ENCODE results near the gene SLC35E1.

The SLC35E1 gene

GRCh38 chr19:16524991-16525734, 47.1 kb downstream of the SLC35E1 start:
- no peaks in the 10 kb centered on the region for H3K4me1 ChIP-seq (ENCODE audit: insufficient read depth, low read length)
- H3K9me3 ChIP-seq (ENCODE audit: insufficient read depth, low read depth, low read length) = no peaks in the 10 kb centered on the region
- no peaks in the 10 kb centered on the region for H3K27me3 ChIP-seq (ENCODE audit: insufficient read depth, low read length)
- no peak overlapping the region for H3K9ac ChIP-seq (ENCODE audit: low read depth, low read length)
- H3K36me3 ChIP-seq (ENCODE audit: insufficient read depth, low read depth, low read length) = peaks cover 95% of the 10 kb centered on the region
- H3K4me3 ChIP-seq (ENCODE audit: low read length) = no peak overlapping the region
- H3K27ac ChIP-seq (ENCODE audit: low read length) = no peak overlapping the region

DNA sequence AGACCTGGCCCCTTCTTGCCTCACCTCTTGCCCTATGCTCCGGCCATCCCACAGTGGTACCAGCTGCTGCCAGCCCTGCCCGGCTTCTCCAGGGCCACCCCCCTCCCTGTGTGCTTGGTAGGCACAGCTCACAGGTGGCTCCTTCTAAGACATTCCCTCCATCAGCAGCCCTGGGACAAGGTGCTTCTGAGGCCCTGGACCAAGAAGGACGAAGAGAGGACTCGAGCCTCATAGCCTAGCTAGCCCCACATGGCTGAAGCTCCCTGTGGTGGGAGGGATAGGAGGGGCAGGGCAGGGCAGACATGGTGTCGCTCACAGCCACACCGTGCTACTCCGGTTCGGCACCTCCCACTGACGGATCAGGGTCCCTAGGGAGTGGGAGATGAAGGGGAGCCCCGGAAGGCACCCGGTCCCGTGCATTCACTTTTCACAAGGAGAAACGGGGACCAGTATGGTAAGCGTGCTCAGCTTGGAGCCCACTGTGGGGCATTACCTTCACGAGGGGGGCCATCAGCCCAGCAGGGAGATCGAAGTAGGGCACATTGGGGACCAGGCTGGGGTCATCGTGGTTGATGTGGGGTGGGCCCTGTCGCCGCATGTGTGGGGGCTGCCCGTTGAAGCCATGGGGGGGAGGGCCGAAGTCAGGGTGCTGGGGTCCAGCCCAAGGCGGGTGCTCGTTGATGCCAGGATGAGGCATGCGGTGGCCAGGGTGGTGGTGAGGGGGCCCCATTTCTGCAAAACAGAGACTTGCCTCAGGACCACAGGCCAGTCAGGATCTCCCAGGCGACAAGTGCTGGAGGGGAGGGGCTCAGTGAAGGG, 49.4 kb downstream of the SLC35E1 start:
- Histone ChIP-seq H3K36me3 (ENCODE audit: insufficient read depth, low read depth, low read length) (peaks cover 95% of the 10 kb centered on the region), H3K4me3 (ENCODE audit: low read length) (no peak overlapping the region), H3K9ac (ENCODE audit: low read depth, low read length) (no peak overlapping the region), H3K9me3 (ENCODE audit: insufficient read depth, low read depth, low read length) (no peaks in the 10 kb centered on the region), H3K27ac (ENCODE audit: low read length) (no peak overlapping the region), H3K27me3 (ENCODE audit: insufficient read depth, low read length) (no peaks in the 10 kb centered on the region), H3K4me1 (ENCODE audit: insufficient read depth, low read length) (no peaks in the 10 kb centered on the region)

DNA sequence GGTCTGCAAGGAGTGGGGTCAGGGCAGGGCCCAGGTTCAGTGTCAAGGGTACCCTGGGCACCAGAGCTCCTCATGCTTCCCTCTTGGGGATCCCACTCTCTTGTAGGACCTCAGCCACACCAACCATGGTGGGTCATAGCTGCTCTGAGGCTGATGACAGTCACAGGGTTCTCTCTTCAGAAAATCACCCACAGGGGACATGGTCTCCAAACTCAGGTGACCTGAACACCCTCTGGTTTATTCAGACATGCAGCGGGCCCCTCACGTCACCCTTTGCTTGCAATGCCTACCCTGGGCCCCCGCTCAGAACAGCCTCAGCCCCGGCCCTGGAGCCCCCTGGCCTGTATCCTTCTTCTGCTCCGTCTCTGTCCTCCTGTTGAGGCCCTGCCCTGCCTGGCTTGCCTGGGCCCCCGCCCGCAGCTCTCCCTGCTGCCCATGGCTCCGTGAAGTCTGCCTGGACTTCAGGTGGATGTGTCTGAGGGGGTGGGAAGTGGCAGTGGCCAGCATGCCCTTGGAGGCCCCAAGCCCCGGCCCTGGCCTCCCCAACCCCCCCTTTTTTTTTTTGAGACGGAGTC, 50.4 kb downstream of the SLC35E1 start:
- Histone ChIP-seq H3K9me3 (ENCODE audit: insufficient read depth, low read depth, low read length) (no peaks in the 10 kb centered on the region), H3K4me3 (ENCODE audit: low read length) (no peak overlapping the region), H3K9ac (ENCODE audit: low read depth, low read length) (no peak overlapping the region), H3K27me3 (ENCODE audit: insufficient read depth, low read length) (no peaks in the 10 kb centered on the region), H3K4me1 (ENCODE audit: insufficient read depth, low read length) (no peaks in the 10 kb centered on the region), H3K27ac (ENCODE audit: low read length) (no peak overlapping the region), H3K36me3 (ENCODE audit: insufficient read depth, low read depth, low read length) (peaks cover 94% of the 10 kb centered on the region)

DNA sequence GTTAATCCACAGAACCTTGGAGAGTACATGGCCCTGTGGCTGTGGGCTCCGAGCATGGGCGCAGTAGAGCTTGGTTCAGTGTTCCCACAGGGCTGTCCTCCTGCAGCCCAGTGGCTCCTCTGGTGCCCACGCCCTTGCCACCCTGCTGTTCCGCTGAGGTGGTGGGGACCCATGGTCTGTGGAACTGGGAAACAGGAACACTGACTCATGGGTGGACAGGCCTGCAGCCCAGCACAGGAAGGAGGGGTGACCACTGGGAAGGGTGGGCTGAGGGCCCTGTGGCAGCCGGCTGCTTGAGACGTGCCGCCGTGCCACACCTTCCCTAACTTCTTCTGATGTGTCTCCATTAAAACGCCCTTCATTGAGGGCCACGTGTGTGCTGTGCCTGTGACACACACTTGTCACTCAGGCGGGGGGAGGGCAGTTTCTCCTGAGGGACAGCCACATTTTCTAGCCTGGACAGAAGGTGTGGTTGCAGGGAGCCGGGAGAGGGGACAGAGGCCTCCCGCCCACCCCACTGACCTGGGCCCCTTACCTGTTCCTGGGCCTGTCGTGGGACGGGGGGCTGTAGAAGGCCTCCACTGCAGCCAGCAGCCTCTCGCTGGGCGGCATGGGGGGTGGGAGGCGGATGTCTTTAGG, 51.1 kb downstream of the SLC35E1 start:
- Histone ChIP-seq H3K36me3 (ENCODE audit: insufficient read depth, low read depth, low read length) (peaks cover 94% of the 10 kb centered on the region), H3K4me1 (ENCODE audit: insufficient read depth, low read length) (no peaks in the 10 kb centered on the region), H3K4me3 (ENCODE audit: low read length) (no peak overlapping the region), H3K27ac (ENCODE audit: low read length) (no peak overlapping the region), H3K9me3 (ENCODE audit: insufficient read depth, low read depth, low read length) (no peaks in the 10 kb centered on the region), H3K27me3 (ENCODE audit: insufficient read depth, low read length) (no peaks in the 10 kb centered on the region), H3K9ac (ENCODE audit: low read depth, low read length) (no peak overlapping the region)

DNA sequence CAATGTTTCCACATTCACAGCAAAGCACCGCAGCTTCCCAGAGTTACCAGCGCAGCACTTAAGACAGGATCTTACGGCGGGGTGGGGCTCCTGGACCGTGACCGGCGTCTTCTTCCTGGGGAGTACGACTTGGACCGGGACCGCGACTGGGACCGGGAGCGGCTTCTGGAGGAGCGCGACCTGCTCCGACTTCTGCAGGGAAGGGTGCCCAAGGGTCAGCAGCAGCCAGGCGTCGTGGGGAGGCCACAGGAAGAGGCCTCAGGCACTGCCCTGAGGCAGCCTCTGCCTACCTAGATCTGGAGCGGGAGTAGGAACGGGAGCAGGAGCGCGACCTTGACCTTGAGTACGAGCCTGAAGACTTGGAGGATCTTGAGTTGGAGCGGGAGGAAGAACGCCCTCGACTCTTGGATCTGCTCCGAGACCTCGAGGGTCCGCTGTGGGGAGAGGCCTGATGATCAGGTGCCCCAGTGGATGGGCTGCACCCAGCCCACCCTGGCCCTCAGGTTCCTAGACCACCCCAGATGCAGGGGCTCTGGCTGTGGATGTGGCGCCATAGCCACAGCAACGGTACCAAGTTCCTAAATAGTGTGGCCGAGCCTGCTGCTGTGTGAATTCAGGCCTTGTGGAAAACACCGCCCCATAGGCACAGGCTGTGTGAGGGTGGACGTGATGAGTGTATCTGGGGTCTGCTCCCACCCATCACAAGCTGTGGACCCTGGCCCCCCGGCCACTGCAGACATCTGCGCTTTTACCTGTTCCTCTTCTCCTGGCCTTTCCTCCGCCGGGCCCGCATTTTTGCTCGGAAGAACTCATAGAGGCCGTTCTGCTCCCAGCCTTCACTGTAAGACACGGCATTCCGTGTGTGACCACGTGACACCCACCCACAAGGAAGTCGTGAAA, 51.9 kb downstream of the SLC35E1 start:
- Histone ChIP-seq H3K4me3 (ENCODE audit: low read length) (no peak overlapping the region), H3K4me1 (ENCODE audit: insufficient read depth, low read length) (no peaks in the 10 kb centered on the region), H3K9ac (ENCODE audit: low read depth, low read length) (no peak overlapping the region), H3K27ac (ENCODE audit: low read length) (no peak overlapping the region), H3K36me3 (ENCODE audit: insufficient read depth, low read depth, low read length) (peaks cover 89% of the 10 kb centered on the region), H3K27me3 (ENCODE audit: insufficient read depth, low read length) (no peaks in the 10 kb centered on the region), H3K9me3 (ENCODE audit: insufficient read depth, low read depth, low read length) (no peaks in the 10 kb centered on the region)

- H3K4me1 ChIP-seq (ENCODE audit: insufficient read depth, low read length) = no peaks in the 10 kb centered on the region
- peaks cover 79% of the 10 kb centered on the region for H3K36me3 ChIP-seq (ENCODE audit: insufficient read depth, low read depth, low read length)
- H3K9me3 ChIP-seq (ENCODE audit: insufficient read depth, low read depth, low read length) = no peaks in the 10 kb centered on the region
- H3K4me3 ChIP-seq (ENCODE audit: low read length) = no peak overlapping the region
- H3K9ac ChIP-seq (ENCODE audit: low read depth, low read length) = no peak overlapping the region
- H3K27me3 ChIP-seq (ENCODE audit: insufficient read depth, low read length) = no peaks in the 10 kb centered on the region
- no peak overlapping the region for H3K27ac ChIP-seq (ENCODE audit: low read length)
Observed at GRCh38 chr19:16519230-16519687, 53.0 kb downstream of the SLC35E1 start.

GRCh38 chr19:16518483-16519229, 53.6 kb downstream of the SLC35E1 start:
- Histone ChIP-seq H3K9me3 (ENCODE audit: insufficient read depth, low read depth, low read length) (no peaks in the 10 kb centered on the region), H3K4me3 (ENCODE audit: low read length) (no peak overlapping the region), H3K4me1 (ENCODE audit: insufficient read depth, low read length) (no peaks in the 10 kb centered on the region), H3K27me3 (ENCODE audit: insufficient read depth, low read length) (no peaks in the 10 kb centered on the region), H3K27ac (ENCODE audit: low read length) (no peak overlapping the region), H3K36me3 (ENCODE audit: insufficient read depth, low read depth, low read length) (peaks cover 73% of the 10 kb centered on the region), H3K9ac (ENCODE audit: low read depth, low read length) (no peak overlapping the region)

DNA sequence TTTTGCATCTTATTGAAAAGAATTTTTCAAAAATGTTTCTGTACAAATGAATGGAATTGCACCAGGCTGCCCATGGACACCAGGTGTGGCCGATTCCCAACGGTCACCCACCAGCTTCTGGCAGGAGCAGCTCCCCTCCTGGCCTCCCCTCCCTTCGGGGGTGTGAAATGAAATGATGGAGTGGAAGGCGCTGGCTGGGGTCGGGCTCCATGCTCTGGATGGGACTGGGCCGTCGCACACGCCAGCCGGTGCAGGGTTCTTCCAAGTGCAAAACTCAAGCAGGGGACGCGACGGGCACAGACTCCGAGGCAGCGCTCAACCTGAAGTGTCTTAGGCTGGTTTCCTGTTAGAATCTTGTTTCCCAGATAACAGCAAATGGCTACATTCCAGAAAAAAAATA, 54.2 kb downstream of the SLC35E1 start:
- no peak overlapping the region for H3K4me3 ChIP-seq (ENCODE audit: low read length)
- peaks cover 67% of the 10 kb centered on the region for H3K36me3 ChIP-seq (ENCODE audit: insufficient read depth, low read depth, low read length)
- H3K4me1 ChIP-seq (ENCODE audit: insufficient read depth, low read length) = no peaks in the 10 kb centered on the region
- H3K27me3 ChIP-seq (ENCODE audit: insufficient read depth, low read length) = no peaks in the 10 kb centered on the region
- no peak overlapping the region for H3K27ac ChIP-seq (ENCODE audit: low read length)
- no peaks in the 10 kb centered on the region for H3K9me3 ChIP-seq (ENCODE audit: insufficient read depth, low read depth, low read length)
- no peak overlapping the region for H3K9ac ChIP-seq (ENCODE audit: low read depth, low read length)

GRCh38 chr19:16516923-16517610, 55.1 kb downstream of the SLC35E1 start:
- H3K27ac ChIP-seq (ENCODE audit: low read length) = no peak overlapping the region
- peaks cover 62% of the 10 kb centered on the region for H3K36me3 ChIP-seq (ENCODE audit: insufficient read depth, low read depth, low read length)
- no peak overlapping the region for H3K9ac ChIP-seq (ENCODE audit: low read depth, low read length)

GRCh38 chr19:16516381-16516780, 55.8 kb downstream of the SLC35E1 start:
- peaks cover 60% of the 10 kb centered on the region for H3K36me3 ChIP-seq (ENCODE audit: insufficient read depth, low read depth, low read length)
- H3K4me3 ChIP-seq (ENCODE audit: low read length) = no peak overlapping the region
- H3K27ac ChIP-seq (ENCODE audit: low read length) = no peak overlapping the region
- no peak overlapping the region for H3K9ac ChIP-seq (ENCODE audit: low read depth, low read length)
- H3K4me1 ChIP-seq (ENCODE audit: insufficient read depth, low read length) = no peaks in the 10 kb centered on the region
- no peaks in the 10 kb centered on the region for H3K27me3 ChIP-seq (ENCODE audit: insufficient read depth, low read length)
- H3K9me3 ChIP-seq (ENCODE audit: insufficient read depth, low read depth, low read length) = no peaks in the 10 kb centered on the region

More at GRCh38 chr19:16516923-16517610, 55.1 kb downstream of the SLC35E1 start:
- no peaks in the 10 kb centered on the region for H3K27me3 ChIP-seq (ENCODE audit: insufficient read depth, low read length)
- no peaks in the 10 kb centered on the region for H3K9me3 ChIP-seq (ENCODE audit: insufficient read depth, low read depth, low read length)
- no peak overlapping the region for H3K4me3 ChIP-seq (ENCODE audit: low read length)
- no peaks in the 10 kb centered on the region for H3K4me1 ChIP-seq (ENCODE audit: insufficient read depth, low read length)

Measured in iPS-20b (cell line).